ENCODE results near the gene MED13L.

The MED13L gene

GRCh38 chr12:116076399-116076798, 201.1 kb downstream of the MED13L start:
- DNase-seq: no peak

DNA sequence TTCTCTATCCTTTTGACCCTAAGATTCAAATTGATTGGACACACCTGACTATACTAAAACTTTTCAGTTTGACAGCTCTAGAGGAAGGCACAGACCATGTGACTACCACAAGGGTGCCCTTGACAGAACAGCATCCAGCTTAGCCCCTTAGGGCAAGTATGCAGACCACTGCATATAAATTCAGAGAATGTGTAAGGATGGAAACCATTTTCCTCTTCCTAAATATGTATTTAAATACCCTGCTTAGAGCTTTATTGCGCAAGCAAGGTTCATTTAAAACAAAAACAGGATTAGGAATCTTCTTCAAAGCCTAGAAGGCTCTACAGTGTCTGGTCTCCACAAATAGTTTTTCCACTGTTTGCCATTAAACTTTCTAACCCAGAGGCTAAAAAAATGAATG, 202.8 kb downstream of the MED13L start:
- DNase-seq: no peak

- no peak for DNase-seq
Measured at GRCh38 chr12:116071555-116072230, 205.8 kb downstream of the MED13L start.

- no peak for DNase-seq
Measured at GRCh38 chr12:116070444-116070843, 207.0 kb downstream of the MED13L start.

GRCh38 chr12:116069943-116070342, 207.6 kb downstream of the MED13L start:
- DNase-seq: no peak

DNA sequence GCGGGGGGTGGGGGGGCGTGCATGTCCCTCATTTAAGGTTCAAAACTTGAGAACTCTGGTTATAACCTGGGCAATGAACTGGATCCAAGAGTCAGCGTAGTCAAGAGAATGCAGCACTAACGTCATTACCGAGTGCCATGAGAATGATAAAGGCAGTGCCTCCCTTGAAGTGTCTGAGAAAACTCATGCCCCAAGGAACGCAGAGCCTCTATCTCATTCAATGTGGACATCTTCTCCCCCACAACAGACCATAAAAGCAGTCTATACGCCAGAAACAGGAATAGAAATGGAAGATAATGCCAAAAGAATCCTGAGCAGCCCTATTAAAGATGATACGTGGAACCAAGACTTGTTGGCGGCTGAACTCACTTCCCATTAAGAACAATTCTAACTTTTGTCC, 208.6 kb downstream of the MED13L start:
- DNase-seq: no peak

- DNase-seq: no peak
Measured at GRCh38 chr12:116068371-116068770, 209.1 kb downstream of the MED13L start.

DNA sequence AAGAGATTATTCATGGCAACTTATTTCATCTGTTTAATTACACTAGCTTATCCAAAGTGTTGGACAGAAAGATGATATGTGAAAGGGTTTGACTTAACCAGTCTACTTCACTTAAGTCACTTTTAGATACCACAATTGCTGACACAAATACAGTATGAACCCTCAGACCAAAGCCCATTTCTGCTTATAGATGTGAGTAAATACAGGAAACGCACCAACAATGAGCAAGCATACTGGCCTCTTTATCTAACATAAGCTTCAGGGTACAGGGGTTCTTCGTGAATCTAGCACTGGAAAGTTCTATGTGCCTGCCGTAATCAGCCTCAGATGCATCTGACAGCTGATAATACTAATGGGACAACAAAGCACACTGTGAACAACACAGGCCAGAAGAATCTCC, 209.6 kb downstream of the MED13L start:
- DNase-seq: no peak

DNA sequence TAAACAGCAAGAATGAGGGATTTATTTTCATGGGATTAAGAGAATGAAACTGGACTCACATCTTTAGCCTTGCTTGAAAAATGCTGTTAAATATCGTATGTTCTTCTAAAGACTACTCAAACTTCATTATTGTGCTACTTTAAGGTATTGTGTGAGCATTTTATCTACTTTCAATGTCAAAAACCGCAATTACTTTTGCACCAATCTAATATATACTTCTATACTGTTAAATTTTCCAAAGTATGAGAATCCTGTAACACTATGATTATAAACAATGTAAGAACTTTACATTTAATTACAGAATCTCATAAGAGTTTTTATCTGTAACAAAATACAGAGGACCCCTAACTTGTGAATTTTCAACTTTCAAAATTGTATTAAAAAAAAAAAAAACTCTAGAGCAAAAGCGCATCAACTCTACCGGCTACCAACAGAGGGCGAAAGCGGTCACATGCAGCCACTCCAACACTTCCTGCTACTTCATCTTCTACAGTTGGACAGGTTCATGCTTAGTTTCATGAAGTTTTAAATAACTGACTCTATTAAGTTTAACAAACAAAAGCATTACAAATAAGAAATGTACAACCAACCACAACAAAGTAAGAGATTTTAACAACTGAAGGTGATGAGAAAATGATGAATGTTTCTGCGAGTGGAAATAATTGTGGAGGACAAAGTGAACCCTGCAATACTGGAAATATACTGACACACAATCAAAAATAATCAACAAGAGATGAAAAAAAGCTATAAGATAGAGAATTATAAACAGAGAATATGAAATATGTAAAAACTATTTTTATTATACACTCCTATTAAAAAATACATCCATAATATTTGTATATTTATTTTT, 210.9 kb downstream of the MED13L start:
- DNase-seq: peak; percentile 24

DNA sequence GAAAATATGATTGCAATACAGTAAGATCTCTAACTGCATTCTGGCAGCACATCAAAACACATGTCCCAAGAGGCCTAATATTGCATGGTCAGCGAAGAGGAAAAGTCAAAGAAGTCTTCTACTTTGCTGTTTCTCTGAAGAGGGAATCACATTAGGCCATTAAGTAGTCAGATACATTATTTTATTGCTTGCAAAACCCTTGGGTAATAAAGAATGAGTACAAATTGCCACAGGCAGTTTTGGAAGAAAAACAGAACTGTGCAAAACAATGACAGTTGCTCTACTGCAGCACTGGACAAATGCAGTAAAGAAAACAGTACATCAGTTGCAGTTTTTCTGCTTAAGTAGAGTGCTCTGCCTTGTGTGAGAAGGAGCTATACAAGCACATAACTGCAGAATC, 211.9 kb downstream of the MED13L start:
- DNase-seq: no peak

- no peak for DNase-seq
Measured at GRCh38 chr12:116064493-116064892, 213.0 kb downstream of the MED13L start.

DNA sequence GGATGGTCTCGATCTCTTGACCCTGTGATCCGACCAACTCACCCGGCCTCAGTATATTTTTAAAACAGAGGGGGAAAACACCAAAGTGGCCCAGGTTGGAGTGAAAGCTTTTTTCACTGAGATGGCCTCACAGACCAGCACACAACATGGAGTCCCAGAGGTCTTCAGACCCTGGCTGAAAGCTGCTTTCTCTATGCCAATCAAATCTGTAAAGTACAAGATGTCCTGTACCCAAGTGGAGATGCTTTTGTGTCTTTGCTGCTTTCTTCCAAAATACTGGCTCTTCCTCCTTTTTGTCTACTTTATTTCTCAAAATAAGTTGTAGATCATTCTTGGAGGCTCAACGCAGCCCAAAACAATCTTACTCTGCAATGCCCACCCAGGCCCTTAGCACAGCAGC, 214.8 kb downstream of the MED13L start:
- DNase-seq: no peak

- DNase-seq: no peak
Measured at GRCh38 chr12:116060764-116061163, 216.7 kb downstream of the MED13L start.

GRCh38 chr12:116059904-116060303, 217.6 kb downstream of the MED13L start:
- no peak for DNase-seq

DNA sequence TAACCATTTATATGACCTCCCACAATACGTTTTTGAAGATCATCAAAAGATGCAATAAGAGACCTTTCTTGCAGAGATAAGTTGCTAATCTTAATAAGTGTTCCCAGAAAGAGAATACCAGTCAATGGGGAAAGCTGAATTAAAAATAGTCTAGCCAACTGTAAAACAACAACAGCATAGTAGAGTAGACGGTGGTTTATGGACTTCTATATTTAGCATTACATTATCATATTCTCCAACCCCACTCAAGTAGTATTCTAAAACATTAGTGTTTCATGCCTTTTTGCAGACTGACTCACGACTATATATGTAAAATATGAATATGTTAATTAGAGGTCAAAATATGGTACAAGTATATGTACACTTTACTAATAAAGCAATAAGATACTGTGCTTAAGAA, 218.9 kb downstream of the MED13L start:
- no peak for DNase-seq

GRCh38 chr12:116057356-116057755, 220.1 kb downstream of the MED13L start:
- no peak for DNase-seq

DNA sequence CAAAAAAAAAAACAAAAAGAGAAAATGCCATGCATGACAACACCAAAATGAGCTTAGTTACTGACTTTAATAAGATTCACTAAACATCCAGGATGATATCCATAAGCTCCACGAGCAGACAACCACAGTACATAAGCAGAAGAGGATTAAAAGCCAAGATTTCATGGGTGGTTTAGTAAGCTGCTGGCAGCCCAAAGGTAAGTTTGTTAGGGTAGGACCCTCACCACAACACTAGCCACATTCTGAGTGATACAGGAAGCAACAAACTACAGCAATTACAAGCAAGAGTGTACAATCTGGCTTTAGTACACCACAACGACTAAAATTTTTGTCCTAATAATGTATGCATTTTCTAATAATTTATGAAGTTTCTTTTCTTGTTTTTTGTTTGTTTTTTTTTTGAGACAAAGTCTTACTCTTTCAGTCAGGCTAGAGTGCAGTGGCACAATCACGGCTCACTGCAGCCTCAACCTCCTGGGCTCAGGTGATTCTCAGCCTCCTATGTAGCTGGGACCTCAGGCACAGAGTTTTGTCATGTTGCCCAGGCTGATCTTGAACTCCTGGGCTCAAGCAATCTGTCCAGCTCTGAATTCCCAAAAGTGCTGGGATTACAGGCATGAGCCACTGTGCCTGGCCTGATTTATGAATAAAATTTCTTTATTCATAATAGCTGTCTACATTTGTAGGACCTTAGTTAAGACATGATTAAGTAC, 221.4 kb downstream of the MED13L start:
- no peak for DNase-seq

DNA sequence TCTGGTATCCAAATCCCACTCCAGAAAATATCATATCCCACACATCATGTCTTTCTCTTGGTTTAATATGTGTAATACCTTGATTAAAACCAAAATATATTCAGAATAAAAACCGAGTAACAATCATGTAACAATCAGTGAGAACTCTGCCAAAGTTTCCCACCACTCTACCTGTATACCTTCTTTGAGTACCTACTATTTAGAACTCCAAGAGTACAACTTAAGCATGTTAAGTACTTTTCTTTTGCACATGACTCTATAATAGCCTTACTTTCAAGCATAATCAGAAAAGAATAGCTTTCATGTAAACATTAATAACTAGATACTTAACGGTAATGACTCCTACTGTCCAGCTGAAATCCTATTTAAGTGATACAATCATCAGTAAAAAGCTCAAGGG, 223.2 kb downstream of the MED13L start:
- DNase-seq: no peak

- DNase-seq: no peak
Measured at GRCh38 chr12:116053479-116054200, 223.9 kb downstream of the MED13L start.

DNA sequence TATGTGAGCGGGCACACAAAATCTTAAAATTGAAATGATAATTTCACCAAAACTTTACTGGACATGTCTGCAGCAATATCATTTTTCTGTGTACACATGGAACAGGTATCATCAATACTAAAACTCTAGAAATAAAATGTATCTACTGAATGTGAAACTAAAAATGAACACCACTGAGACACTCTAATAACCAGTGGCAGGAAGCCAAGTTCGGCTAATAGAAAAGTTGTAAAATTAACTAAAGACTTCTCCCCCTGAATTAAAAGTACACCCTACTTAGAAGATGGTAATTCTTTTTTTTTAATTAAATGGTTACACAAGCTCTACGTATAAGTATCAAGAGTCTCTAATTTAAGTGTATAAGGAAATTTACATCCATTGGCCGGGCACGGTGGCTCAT, 227.2 kb downstream of the MED13L start:
- no peak for DNase-seq

GRCh38 chr12:116048879-116049278, 228.6 kb downstream of the MED13L start:
- no peak for DNase-seq

GRCh38 chr12:116046039-116046438, 231.5 kb downstream of the MED13L start:
- no peak for DNase-seq

DNA sequence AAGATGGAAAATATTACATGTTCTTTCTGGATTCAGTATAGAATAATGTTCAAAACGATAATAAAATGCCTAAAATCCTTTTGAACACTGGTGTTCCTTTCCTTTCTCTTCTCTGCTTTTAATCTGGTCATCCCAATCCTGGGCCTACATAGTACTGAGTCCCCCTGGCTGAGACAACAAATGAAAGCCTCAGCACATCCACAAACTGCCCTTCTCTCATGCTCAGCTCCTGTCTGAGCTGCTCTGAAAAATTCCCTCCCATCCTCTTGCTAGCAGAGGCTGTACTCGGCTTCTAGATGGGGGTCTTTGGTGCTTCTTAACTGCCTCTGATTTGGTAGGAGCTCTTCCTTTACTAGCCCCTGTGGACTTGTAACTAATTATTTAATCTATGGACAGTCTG, 232.3 kb downstream of the MED13L start:
- DNase-seq: no peak
